GM20431 (cell line): Measurements from ENCODE around the gene CACNA1E.
"Not testable (repeated sequence)": the region's sequence is repeated elsewhere in the genome, so short reads cannot be mapped to it uniquely, and the experiment has no call there.

ENCODE experiments used
- in situ Hi-C: fragments of 300-500 bp; cut with MseI, MboI; formaldehyde crosslinking; loops from one replicate; pipeline ENCODE4 v1.15.0; 2020; ENCODE audit warnings: low sequenced_read_pairs; ENCODE audit not compliant: unreplicated experiment

The CACNA1E gene

DNA sequence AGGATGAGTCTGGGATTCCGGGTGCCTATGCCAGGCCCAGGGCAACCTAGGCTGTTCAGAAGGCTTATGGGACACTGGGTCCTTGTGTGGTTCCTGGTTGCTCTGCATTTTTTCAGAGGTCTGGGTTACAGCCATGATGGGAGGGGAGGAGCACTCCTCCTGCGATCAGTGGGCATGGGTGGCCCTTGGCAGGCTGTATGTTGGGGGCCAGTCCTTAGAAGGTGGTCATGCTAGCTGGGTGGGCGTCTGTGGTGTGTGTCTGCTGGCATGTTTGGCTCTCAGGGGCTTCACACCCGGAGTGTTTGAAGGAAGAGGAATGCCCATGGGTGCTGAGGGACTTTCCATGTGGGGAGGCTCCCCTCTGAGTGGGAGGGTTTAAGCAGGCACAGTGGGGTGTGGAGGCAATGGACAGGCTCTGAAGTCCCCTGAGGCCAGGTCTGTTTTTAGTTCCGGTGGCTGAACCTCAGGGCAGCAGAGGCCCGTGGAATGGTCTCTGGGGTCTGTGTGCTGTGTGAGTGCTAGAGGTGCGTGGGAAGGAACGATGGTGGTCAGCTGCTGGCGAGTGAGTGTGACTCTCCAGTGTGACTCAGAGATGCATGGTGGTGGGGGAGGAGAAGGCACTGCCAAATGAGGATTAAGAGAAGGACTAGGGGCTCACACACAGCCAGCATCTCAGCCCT, 25.3 kb downstream of the CACNA1E start:
- in situ Hi-C loops: no loop called here

DNA sequence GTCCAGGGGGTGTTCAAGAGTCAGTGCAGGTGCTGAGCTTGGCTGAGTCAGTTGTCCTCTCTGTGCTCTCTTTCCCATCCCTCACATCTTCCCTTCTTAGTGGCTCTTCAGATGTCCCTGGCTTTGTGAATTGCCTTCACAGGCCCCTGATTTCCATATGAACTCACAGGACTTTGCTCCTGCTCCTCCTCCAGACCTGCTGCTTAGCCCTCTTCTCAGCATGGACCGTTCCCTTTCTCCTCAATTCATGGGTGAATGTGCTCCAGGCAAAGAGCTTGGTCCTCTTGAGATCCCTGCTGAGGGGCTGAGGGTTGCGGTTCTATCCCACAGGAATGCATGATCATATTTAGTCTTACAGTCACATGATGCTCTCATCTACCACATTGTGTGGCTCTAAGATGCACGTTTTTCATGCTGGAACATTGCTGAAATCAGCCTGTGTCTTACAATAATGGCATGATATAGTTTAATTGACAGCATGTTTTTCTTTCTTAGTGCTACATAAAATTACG, 30.5 kb downstream of the CACNA1E start:
- in situ Hi-C loops: no loop called here

DNA sequence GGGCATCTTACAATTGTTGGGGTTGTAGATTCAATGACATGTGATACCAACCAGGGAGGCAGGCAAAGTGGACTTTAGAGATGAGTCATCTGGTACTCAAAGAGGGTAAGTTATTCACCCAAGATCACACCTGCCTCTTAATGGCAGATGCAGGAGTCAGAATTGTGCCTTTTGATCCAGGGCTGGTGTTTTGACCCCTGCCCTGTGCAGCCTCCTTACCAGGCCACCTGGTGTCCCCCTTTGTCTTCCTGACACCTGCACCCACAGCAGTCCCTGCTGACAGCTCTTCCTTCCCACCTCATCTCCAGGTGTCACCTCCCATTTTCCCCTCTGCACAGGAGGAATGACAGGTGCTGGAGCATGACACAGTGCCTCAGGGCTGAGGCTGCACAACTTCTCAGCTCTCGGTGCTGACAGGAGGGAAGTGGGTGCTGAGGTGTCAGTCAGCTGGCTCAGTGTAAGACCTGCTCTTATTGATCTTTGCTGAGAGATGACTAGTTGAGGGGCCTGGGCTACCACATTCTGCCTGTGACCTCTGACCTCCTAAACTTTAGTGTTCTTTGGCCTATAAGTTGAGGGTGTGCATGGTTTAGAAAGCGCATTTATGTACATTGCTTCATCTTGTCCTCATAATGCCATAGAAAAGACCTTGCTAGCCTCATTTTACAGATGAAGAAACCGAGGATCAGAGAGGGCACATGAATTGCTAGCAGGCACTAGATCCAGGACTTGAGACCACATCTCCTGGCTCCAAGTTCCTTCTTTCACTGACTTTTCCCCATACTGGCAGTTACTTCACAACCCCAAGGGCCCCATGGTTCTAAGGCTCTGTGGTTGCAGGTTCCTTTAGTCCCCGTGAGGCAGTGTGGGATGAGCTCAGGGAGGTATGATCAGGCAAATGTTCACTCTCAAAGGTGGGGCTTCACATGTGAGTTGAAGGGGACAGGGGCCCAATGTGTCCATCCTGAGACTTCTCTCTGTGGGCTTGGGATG, 31.3 kb downstream of the CACNA1E start:
- in situ Hi-C loops: no loop called here

DNA sequence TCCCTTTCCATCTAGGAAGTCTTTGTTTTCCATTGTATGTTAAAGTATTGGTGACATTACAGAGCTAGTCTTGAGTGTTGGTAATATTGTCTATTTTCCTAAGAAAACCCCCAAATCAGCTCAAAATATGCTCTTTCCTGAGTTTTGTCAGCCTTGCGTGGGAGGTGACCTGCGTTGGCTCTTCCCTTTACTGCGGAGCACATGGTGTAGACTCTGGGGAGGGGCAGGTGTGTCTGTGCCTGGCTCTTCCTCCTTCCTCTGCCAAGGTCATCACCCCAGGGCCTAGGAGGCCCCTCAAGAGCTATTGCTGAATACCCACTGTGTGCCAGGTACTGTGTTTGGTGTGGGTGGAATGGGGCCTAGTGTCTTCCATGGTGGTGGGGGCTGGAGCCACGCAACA, 33.4 kb downstream of the CACNA1E start:
- in situ Hi-C loops: no loop called here

DNA sequence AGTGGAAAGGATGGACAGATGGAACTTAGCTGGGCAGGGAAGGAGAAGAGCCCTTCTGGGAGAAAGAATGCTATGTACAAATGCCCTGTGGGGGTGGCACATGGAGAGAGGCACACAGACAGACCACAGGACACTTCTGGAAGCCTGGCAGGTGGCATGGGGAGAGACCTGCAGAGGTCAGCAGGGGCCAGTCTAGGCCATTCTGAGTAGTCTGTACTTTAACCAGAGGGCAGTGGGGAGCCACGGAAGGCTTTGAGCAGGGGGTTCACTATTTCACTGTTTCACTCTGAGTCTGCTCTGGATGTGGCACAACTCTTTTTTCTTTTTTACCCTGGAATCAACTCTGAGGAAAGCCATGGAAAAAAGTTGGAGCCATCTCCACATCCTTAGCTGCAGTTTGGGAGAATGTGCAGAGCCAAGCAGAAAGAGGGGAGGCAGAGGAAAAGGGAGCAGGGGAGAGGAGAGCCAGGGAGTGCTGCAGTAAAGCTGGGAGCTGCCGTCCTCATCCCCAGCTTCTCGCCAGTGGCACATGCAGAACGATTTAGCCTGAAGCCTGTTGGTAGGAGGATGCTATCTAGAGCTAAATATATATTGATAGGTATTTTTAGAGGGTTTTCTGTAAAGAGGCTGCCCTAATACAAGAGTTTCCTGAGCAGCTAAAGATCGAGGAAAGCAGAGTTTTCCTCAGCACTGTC, 34.0 kb downstream of the CACNA1E start:
- in situ Hi-C loops: no loop called here

DNA sequence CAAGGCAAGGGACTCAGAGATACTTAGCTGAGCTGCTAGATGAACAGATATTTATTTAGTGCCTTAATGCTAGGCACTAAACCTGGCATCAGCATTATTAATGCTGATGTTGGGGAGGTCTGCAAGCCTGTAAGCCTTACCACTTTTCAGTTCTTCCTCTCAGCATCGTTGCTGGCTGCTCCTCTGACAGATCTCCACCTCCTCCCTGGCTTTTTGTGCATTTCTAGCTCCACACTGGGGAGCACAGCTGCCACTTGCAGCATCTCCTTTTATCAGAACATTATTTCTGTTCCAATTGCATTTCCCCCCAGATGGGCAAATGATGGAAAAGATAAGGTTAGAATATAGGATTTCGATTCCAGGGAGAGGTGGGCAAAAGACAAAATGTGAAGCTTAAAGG, 34.8 kb downstream of the CACNA1E start:
- in situ Hi-C loops: no loop called here

DNA sequence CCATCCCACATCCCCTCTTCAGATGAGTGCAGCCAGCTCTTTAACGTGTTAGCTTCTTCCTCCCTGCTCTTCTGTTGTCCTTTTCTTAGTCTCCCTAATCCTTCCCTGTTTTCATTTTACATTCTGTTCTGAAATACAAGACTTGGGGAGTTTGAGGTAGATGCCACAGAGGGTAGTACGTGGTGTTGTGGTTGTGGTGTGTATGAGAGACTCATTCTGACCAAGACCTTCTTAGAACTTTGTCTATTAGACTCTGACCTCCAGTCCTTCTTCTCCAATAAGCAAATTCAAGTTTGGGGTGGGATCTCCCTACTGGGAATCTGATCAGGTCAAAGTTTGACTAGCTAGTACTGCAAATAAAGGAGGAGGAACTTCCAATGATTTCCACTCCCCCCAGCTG, 39.5 kb downstream of the CACNA1E start:
- in situ Hi-C loops: no loop called here

DNA sequence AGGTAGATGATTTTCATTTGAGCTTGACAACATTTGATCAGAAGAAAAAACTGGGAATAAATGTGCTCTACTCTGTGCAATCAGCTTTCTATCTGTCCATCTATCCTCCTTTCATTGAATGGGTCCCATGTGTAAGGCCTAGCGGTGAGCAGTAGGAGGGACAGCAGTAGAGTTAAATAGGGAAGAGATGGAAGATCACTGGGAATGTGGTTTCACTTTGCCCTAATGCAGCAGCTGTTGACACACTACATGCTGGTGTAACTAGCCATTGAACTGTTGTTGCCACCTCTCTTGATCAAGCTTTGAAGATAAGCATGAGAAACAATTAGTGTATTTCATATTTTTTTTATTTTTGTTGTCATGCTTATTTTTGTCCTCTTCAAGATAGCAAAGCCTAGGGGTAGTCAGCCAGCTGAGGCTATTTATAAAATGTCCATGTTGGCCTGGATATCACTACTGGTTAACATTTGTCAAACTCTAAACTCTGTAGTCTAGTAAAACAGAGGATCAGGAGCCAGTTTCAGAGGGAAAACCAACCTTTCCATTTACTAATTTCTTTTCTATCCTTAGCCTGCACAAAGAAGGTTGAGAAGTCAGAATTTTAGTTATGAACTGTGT, 41.9 kb downstream of the CACNA1E start:
- in situ Hi-C loops: no loop called here

DNA sequence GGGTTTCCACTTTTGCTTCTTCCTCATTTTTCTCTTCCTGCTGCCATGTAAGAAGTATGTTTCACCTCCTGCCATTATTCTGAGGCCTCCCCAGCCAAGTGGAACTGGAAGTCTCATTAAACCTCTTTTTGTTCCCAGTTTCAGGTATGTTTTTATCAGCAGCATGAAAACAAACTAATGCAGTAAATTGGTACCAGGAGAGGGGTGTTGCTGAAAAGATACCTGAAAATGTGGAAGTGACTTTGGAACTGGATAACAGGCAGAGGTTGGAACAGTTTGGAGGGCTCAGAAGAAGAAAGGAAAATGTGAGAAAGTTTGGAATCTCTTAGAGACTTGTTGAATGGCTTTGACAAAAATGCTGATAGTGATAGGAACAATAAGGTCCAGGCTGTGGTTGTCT, 44.9 kb downstream of the CACNA1E start:
- in situ Hi-C loops: not testable (repeated sequence)

DNA sequence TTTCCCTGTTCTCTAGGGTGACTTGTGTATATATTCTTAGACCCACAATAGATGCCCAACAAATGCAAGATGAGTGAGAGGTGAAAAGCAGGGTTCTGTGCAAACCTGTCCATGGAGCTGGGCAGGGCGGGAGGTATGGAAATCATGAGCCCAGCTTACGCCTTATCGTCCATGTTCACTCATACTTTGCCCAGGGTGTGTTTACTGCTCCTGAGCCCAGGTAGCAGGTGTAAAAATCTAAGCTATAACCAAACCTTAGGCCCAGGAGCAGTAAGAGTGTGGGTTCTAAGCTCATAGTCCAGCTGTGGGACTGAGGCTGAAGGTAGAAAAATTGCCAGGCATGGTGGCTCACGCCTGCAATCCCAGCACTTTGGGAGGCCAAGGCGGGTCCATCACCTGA, 48.1 kb downstream of the CACNA1E start:
- in situ Hi-C loops: no loop called here

DNA sequence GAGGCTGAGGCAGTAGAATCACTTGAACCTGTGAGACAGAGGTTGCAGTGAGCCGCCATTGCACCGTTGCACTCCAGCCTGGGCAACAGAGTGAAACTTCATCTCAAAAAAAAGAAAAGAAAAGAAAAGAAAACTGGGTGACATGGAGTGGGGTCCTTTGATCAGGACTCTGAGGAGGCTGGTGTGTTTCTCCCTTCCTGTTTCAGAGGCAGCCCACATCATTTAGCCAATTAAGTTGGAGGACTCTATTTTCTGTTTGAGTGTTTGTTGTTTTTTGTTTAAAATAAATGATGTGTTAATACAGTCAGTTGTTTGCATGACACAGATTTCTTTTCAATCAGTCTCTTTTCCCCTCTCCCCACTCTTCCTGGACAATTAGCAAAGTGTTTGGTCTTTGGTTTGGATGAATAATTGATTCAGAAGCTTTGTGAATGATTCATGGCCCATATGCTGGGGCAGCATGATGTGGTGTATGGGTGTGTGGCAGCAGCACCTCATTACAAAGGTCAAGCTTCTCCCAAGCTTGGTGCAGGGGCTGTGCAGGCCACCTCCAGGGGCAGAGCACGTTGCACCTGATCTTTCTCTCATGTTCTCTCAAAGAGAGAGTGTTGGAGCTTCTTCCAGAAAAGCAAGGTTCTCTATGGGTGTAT, 48.8 kb downstream of the CACNA1E start:
- in situ Hi-C loops: no loop called here

DNA sequence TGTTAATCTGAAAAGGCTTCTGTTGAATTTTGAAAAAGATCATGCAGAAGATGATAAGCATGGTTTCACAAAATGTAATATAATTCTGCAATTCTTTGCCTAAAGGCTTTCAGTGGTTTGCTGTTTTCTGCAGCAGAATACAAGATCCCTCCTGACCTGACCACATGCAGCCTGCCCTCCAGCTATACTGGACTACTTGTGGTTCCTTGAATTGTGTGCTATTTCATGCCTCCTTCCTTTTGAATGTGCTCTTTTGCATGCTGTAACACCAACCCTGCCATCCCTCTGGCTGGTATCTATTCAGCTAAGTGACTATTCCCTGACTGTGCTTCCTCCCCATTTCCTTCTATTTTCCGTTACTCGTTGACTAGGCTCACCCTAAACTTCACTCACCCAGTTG, 55.5 kb downstream of the CACNA1E start:
- in situ Hi-C loops: no loop called here

DNA sequence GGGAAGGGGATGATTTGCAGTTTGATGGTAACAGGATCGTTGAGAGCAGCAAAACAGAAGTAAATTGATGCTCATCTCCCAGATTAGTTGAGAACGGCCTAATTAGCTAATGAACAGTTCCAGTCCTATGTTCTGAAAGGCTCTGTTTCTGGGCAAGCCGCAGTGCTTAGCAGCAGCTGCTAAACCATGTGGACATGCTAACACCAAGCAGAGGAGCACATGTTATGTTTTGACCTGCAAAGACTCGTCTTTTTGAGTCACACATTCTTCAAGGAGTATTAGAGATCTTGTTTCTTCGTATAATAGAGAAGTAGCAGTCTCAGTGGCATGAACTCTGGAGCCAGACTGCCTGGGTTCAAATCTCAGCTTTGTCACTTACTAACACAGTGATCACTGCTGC, 58.1 kb downstream of the CACNA1E start:
- in situ Hi-C loops: no loop called here

DNA sequence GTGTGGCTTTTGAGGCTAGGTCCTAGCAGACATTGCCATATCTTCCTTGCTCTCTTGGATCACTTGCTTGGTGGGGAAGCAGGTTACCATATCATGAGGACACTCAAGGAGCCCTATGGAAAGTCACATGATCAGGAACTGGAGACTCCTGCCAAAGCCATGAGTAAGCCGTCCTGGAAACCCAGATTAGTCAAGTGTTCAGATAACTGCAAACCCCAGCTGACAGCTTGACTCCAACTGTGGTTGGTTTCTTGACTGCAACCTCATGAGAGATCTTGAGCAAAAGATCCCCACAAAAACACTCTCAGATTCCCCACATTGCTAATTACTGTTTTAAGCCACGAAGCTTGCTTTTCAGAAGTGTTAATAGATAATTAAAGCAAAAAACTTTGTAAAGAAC, 58.6 kb downstream of the CACNA1E start:
- in situ Hi-C loops: no loop called here

DNA sequence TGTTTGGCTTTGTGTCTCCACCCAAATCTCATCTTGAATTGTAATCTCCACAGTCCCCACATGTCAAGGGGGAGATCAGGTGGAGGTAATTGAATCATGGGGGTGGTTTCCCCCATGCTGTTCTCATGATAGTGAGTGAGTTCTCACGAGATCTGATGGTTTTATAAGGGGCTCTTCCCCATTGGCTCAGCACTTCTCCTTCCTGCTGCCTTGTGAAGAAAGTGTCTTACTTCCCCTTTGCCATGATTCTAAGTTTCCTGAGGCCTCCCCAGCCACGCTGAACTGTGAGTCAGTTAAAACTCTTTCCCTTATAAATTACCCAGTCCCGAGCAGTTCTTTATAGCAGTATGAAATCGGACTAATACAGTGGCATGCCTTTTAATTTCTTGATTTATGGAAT, 59.1 kb downstream of the CACNA1E start:
- in situ Hi-C loops: not testable (repeated sequence)

DNA sequence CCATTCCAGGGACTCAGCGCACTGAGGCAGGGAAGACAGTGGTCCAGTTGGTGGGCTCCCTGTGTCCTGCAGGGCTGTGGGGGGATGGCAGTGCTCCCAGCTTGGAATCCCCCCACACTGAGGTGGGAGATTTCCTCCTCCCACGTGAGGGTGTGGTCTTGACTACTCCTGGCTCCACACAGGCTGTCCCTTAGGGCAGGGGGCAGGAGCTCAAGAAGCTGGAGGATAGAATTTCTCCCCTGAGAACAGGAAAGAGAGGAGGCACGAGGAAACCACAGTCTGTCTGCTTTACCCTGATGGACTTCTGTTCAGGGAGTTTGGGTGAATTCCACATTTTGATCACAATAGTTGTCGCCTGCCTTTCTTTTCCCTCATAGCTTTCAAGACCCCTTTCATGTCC, 62.1 kb downstream of the CACNA1E start:
- in situ Hi-C loops: no loop called here

DNA sequence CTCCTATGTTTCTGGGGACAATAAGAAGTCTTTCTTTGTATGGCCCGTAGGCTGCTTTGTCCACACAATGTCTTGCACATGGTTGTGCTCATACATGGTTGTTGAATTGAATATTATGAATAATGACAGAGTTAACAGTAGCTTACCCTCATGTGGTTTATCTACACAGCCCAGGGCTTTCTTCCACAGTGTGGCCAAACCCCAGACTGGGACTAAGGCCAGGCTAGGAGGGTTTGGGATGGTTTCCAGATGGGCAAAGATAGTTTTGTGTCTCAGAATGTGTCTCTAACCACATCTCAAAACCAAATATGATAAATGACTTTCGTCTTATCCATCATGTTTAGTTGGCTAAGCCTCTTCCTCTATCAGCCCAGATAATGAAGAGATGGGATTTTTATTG, 65.2 kb downstream of the CACNA1E start:
- in situ Hi-C loops: no loop called here

DNA sequence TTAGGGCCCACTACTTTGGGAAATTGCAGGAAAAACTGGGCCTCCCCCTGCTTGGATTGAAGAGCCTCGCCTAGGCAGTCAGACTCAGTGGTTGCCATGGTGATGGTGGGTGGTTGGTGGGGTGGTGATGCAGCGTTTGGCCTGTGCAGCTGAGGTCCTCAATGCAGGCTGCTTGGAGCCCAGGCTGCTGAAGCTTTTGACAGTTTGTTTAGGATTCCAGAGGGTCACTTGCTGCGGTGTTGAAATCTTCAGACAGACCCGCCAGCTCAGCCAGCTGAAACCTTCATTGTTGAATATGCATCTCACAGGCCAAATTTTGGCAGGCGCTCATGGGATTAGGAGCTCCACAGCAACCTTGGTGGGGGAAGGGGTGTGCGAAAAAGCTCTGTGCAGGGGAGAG, 67.9 kb downstream of the CACNA1E start:
- in situ Hi-C loops: no loop called here

DNA sequence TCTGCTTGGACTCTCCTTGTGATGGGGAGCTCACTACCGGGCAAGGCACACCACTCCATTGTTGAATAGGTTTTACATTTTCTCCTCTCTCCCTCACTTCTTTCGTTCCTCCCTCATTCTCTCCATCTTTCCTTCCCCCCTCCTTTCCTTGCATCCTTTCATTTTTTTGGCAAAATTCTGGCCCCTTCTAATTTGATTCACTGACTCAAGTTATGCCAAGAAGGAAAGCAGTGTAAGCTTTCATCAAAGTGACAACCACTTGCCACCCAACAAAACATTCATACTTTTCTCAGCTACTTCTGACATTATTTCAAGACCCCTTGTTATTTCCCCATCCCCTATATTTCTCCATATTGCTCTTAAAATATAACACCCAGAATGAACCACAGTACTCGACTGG, 68.4 kb downstream of the CACNA1E start:
- in situ Hi-C loops: no loop called here

DNA sequence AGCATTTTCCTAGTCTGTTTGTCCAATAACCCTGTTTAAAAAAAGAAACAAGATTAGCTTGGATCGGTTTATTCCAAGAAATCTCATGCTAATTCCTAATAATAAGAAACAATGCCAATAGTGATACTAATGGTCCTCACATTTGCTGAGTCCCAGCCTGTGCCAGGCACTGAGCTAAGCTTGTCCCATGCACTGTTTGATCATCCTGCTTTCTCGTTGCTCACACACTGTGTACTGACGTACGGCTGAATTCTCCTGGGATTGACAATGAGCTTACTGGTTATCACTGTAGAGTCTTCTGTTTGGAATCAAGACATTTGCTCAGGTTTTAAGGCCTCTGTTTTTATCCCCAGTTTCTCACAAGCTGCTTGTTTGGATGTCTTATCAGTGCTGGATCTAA, 71.1 kb downstream of the CACNA1E start:
- in situ Hi-C loops: no loop called here
